GM19468 (cell line): ENCODE results near the gene CALHM3.

Experiments used
- ATAC-seq: cut with Tn5 transposase; IDR thresholded peaks from one replicate; pipeline ENCODE4 v1.9.1; 2021; ENCODE audit warnings: mild to moderate bottlenecking, moderate library complexity, moderate number of reproducible peaks; ENCODE audit not compliant: unreplicated experiment; ENCODE audit errors: extremely low read depth

CALHM3 gene

GRCh38 chr10:103451831-103452505 is 27.1 kb downstream of the CALHM3 start, which contains the start of gene CALHM2:
Gene CALHM2, minus strand, starts transcription at chr10:103452370. Its CDS starts 2,429 bp downstream, at chr10:103449941.
- ATAC-seq = no peak

- ATAC-seq = no peak
These were observed 27.8 kb downstream of the CALHM3 start for GRCh38 chr10:103451091-103451813.

- ATAC-seq = no peak
These were observed 28.8 kb downstream of the CALHM3 start for GRCh38 chr10:103450201-103450695.

- ATAC-seq = no peak
These were observed 29.6 kb downstream of the CALHM3 start for GRCh38 chr10:103449208-103450144.

- no peak for ATAC-seq
These were observed 30.3 kb downstream of the CALHM3 start for GRCh38 chr10:103448746-103449145.

GRCh38 chr10:103447187-103447586 is 31.9 kb downstream of the CALHM3 start:
- ATAC-seq = no peak

GRCh38 chr10:103445767-103446567 is 33.1 kb downstream of the CALHM3 start:
- no peak for ATAC-seq

DNA sequence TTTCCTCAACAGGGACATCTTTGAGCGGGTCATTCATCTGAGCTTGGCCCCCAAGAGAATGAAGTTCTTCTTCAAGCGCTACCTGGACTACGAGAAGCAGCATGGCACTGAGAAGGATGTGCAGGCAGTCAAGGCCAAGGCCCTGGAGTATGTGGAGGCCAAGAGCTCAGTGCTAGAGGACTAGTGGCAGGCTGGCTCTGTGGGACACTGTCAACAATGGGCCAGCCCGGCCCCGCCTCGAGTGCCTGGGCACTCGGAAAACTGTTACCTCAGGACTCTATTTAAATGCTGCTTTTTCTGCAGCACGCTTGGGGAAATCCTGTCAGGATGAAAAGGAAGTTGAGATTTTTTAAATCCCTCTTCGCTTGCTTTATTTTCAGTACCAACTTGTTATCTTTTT is 33.7 kb downstream of the CALHM3 start:
- ATAC-seq = no peak

DNA sequence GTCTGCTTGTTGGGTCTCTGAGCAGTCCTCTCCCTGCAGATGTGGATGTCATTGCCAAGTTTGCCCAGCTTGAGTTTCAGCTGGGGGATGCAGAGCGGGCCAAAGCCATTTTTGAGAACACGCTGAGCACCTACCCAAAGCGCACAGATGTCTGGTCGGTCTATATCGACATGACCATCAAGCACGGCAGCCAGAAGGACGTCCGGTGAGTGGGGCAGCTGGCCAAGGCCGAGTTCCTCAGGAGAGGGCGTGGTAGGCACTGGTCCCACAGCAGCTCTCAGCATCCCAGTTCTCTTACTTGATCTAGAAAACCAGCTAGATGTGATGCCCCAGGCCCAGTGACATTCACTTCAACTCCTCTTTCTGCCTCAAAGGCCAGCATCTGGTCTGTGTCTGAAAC is 34.6 kb downstream of the CALHM3 start:
- no peak for ATAC-seq

DNA sequence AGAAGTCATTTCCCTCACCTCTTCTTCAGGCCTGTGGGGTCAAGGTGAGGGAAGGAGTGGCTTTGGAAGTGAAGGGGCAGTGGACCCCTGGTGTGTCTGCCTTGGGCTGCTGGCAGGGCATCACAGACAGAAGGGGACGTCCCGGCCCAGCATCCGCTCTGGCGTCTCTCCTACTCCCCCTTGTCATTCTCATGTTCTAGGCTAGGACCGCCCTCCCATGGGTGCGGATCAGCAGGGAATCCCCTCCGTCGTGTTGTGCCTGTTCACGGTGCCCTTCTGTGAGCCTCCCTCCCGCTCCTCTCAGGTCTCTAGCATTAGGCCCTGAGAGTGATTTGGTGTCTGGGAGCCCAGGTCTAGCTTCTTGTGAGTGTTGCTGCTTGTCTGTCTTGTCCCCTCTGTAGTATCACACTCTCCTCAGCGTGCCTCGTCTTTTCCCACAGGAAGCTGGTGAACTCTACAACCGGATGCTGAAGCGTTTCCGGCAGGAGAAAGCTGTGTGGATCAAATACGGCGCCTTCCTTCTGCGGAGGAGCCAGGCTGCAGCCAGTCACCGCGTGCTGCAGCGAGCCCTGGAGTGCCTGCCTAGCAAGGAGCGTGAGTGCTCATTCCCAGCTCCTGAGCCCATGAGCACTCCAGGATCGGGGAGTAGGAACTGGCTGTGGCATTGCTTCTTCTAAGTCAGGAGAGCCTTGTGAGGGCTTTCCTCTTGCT is 35.4 kb downstream of the CALHM3 start:
- ATAC-seq = no peak

GRCh38 chr10:103442031-103442461 is 37.0 kb downstream of the CALHM3 start:
- ATAC-seq = no peak

DNA sequence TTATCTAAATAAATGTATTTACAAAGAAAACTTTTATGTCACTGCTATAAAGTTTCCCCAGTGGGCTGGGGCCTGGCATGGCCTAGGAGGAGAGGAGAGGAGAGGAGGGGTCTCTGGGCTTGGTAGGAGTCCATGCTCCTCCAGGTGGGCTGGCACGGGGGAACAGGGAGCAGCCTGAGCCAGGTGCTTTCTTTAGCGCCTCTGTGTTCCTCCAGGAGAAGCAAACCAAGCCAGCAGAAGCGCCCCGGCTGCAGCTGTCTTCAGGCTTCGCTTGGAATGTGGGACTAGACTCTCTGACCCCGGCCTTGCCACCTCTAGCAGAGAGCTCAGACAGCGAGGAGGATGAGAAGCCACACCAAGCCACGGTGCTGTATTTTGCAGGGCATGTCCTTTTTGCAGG is 37.4 kb downstream of the CALHM3 start:
- no peak for ATAC-seq

DNA sequence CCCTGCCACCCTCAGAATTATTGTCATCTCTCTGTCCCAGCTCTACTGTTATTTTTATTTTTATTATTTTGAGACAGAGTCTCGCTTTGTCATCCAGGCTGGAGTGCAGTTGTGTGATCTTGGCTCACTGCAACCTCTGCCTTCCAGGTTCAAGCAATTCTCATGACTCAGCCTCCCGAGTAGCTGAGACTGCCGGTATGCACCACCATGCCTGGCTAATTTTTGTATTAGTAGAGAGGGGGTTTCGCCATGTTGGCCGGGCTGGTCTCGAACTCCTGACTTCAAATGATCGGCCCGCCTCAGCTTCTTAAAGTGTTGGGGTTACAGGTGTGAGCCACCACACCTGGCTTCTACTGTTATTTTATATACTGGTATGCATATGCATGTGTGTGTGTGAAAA is 37.8 kb downstream of the CALHM3 start:
- ATAC-seq = no peak

DNA sequence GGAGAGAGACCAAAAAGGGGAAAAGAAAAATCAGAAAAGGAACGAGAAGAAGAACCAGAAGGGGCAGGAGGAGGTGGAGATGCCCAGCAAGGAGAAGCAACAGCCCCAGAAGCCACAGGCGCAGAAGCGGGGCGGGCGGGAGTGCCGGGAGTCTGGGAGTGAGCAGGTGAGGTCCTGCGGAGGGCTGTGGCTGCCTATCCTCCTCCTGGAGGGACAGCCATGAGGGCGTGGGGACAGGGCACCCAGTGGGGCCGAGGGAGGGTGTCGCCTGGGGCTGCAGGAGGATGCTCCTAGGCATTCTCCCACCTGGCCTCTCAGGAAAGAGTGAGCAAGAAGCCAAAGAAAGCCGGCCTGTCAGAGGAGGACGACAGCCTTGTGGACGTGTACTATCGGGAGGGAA is 38.6 kb downstream of the CALHM3 start:
- no peak for ATAC-seq

DNA sequence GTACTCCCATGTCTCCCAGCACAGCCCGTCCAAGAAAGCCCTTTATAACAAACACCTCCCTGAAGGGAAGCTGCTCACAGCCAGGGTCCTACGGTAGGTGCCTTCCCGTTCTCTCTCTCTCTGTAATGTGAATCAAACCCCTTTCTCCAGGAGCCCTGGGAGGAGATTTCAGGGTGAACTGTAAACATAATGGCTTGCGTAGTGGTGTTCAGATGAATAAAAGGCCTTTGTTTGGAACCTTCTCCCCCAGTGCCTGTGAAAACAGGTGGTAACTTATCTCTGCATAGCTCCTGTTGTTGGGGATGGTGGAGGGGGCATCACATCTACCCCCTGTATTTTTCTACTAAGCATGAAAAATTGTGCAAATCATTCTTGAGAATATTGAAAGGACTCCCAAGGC is 39.3 kb downstream of the CALHM3 start:
- no peak for ATAC-seq

GRCh38 chr10:103433858-103434257 is 45.2 kb downstream of the CALHM3 start:
- no peak for ATAC-seq

DNA sequence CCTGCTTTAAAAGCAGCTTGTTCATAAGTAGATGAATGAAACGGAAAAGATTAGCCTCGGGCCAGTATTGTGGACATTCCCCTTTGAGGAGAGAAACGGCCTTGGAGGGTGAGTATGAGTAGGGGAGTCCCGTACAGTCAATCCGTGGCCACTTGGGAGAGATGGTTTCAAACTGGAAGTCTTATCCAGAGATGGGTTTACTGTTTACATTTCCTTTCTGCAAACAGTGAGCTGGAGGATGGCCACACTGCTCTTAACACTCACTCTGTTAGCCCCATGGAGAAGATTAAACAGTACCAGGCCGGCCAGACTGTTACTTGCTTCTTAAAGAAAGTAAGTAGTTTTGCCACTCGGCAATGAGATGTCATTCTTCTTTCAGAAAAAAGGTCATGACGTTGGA is 47.1 kb downstream of the CALHM3 start:
- no peak for ATAC-seq

DNA sequence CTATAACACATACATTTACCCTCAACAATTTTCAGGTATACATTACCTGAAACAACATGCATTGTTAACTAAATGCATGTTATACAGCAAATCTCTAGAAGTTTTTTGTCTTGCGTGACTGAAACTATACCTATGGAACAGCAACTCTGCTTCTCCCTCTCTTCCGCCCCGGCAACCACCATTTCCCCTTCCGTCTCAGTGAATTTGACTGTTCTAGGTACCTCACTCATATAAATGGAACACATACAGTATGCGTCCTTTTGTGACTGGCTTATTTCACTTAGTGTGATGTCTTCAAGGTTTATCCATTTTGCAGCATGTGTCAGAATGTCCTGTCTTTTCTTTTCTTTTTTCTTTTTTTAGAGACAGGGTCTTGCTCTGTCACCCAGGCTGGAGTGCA is 49.4 kb downstream of the CALHM3 start:
- no peak for ATAC-seq

DNA sequence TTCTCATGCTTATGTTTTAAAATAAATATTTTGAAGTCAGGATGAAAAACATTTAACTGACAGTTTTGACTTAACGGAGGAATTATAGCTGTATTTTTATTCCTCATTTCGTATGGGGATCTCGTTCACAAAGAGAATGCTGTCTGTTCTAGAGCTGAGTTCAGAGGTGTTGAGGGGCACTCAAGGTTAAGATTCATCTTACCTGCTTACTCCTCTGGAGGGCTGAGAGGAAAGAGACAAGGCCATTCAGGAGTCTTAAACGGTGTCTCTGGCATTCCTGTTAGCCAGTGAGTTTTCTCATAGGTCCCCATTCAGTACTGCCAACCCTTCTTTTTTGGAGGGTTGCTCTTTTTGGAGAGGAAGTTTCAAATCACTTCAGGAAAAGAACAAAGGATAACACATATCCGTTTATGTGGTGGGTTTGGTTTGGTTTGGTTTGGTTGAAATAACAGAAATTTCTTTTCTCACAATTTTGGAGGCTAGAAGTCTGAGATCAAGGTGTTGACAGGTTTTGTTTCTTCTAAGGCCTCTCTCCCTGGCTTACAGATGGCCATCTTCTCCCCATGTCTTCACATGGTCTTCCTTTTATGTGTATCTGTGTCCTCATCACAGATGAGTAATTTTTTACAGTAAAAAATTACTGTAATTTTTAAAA is 49.9 kb downstream of the CALHM3 start:
- no peak for ATAC-seq
